GM21528 (cell line): ENCODE measurements around the gene PFKFB4.
"Not testable (repeated sequence)": the region's sequence is repeated elsewhere in the genome, so short reads cannot be mapped to it uniquely, and the experiment has no call there.

Experiments used
- ATAC-seq: cut with Tn5 transposase; IDR thresholded peaks from one replicate; pipeline ENCODE4 v1.9.1; 2021; ENCODE audit warnings: mild to moderate bottlenecking, moderate library complexity; ENCODE audit not compliant: unreplicated experiment, low FRiP score

PFKFB4 gene

GRCh38 chr3:48561045-48561736, 4.6 kb upstream of the PFKFB4 start:
- no peak for ATAC-seq

DNA sequence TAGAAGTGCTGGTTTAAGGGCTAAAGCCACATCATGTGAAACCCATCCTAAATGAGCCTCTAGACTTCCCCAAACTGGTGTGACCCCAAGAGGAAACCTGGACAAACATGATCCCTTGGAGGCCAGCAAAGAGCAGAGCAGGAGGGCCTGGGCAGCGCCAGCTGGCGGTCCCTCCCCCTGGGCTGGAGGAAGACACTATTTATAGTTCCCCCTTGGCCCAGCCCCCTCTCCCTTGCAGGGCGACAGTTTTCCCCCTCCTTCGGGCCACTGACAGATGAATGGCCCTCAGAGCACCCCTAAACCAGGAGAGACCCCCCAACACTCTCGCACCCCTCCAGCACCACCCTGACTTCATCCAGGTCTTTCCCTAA, 4.0 kb upstream of the PFKFB4 start:
- no peak for ATAC-seq

DNA sequence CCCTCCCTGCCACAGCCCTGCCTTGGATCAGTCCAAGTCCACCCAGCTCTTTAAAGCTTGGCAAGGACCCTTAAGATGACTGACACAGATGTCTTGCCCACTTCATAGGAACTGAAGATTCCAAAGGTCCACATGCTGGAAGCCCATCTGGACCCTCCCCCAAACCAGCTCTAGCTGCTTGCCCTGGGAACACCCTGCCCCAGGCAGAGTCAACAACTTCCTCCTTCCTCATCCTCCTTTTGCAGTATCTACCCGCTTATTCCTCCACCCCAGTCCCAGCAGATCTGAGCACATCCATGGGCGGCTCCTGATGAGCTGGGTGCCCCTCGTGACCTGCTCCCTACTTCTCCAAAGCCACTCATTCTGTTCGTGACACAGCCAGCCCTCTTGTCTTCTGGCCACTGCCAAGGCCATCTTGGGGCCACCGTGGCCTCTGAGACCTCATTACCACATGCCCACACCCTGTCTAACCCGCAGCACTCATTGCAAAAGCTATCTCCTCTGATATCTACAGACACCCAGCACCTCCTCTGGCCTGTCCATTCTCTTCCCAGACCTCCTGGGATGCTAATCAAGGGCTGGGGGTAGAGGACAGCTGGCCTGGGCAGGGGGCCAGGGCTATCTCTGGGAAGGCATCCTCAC, 2.0 kb upstream of the PFKFB4 start:
- ATAC-seq = no peak

DNA sequence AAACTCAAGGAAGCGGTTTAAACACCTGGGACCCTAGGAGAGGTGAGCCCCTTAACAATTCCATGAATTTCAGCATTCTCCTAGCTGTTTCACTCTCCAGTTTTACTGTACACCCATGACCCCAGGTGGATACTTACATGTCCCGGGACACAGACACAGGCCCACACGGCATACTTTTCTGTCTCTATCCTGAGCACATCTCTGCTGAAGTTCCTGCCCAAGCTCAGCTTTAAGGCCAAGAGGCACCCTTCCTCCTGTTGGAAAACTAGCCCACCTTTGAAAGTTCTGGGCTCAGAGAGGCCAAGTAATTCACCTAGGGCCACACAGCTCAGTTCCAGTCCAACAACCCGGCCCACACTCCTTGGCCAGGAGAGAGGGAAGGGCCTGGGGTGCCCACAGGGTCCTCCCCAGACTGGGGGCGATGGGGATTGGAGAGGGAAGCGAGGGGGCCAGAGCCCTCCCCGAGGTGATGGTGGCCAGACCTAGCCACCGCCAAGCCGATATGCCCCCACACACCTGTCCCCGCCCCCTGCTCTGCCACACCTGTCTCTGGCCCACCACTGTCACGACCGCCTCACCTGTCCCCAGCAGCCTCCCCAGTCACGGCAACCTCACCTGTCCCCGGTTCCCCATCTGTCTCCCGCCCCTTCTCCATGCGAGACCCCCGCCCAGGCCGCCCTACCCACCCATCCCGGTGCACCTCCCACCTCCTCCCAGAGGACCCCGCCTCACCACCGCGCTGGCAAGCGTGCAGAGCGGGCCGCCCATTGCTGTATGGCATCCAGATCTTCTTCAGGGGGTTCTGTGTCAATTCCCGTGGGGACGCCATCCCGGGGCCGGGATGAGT, 431 bp downstream of the PFKFB4 start:
- ATAC-seq = no peak

DNA sequence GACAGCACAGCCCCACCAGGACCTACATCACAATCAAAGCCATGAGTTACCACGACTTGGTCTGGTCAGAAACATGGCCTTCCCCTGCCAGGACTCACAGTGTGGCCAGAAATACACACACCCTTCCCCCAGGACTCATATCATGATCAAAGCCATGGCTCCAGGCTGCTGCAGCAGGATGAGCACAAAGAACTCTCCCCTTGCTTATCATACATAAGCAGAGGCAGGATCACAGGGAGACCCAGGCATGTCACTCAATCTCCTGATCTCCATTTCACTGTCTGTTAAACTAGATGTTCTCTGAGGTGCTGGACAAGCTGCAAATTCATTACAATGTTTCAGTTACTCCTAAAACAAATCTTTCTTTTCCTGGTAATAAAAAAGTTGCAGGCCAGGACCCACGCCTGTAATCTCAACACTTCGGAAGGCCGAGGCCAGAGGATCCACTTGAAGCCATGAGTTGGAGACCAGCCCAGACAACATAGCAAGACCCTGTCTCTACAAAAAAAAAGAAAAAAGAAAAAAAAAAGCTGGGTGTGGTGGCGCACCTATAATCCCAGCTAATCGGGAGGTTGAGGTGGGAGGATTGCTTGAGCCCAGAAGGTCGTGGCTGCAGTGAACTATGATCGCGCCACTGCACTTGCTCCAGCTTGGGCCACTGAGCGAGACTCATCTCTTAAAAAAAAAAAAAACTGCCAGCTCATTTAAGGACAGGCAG, 1.2 kb downstream of the PFKFB4 start:
- ATAC-seq = no peak

DNA sequence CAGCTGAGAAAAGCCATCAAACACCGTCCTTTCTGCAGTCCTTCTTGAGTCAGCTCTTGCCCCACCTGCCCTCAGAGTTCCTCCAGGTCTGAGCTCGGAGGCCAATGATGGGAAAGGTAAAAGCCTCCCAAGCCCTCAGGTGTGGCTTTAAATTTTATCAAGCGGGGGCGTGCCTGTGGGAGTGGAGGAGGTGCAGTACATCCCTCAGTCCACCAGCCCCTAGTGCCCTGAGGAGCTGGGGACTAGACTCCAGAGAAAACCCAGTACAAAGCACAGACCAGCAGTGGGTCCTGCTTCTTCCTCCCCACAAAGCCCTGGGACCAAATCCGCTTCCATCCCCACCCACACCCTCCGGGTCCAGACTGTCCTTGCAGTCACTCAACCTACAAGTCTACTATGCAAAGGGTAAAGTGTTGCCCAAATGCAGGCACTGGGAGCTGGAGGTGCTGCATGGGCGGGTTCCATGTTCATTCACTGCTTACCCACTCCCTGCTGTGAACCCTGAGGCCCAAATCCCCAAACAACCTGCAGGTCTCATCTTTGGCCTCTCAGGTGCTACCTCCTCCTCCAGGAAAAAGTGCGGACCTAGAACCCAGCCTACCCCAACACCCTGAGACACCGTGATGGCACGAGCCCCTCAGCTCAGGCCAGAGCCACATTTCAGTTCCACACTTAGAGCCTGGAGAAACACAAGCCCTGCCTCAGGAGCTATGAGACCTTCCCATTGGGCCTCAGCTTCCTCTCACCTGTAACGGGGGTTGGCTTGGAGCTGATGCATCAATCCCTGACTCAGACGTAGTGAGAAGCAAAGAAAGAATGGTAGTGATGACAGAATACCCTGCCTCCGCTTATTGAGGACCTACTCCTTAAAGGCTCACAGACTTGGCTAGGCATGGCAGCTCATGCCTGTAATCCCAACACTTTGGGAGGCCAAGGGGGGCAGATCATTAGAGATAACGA, 2.4 kb downstream of the PFKFB4 start:
- ATAC-seq = no peak

DNA sequence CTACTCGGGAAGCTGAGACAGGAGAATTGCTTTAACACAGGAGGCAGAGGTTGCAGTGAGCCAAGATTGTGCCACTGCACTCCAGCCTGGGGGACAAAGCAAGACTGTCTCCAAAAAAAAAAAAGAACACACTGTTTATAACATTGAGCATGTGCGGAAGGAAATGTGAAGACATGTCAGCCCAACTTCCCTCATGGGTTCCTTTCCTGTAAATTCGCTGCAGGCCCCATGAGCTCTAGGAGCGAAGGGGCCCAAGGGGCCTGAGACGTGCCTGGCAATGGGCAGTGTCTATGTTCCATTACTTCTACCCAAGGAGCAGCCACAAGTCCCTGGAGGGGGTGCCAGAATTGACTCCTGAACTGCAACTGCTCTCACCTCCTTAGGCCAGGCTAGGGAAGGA, 3.2 kb downstream of the PFKFB4 start:
- no peak for ATAC-seq

DNA sequence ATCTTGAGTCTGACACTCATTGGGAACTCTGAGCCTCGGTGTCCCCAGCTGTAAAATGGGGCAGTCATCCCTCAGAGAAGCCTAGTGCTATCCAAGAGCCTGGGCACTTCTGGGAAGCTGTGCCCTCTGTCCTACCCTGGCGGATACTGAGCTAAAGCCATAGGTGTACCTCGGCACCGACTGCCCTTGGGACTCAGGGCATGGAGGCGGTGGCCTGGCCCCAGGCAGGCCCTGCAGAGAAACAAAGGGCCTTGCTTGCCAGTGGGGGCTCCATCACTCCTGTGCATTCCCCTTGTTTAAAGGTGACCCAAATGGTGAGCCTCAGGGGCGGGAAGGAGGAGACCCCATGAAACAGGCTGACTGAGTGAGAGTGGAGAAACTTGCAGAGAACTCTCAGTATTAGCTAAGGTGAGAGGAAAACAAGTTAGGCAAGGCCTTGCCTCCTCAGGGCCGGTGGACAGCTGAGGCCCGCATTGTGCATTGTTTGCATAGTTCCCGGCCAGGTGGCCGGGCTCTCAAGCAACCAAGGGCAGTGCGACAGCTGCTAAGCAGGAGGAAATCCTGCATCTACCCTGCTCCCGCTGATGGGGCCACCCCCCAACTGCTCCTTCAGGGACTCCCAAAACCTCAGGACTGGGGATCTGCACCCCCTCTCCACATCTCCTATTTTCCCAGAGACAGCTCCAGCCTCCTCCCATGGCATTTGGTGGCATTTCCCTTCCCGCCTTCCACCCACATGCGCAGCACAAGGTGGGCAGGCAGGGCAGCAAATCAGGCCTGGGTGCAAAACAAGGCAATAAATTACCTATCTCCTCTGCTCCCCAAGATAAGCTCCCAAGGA, 4.3 kb downstream of the PFKFB4 start:
- no peak for ATAC-seq

DNA sequence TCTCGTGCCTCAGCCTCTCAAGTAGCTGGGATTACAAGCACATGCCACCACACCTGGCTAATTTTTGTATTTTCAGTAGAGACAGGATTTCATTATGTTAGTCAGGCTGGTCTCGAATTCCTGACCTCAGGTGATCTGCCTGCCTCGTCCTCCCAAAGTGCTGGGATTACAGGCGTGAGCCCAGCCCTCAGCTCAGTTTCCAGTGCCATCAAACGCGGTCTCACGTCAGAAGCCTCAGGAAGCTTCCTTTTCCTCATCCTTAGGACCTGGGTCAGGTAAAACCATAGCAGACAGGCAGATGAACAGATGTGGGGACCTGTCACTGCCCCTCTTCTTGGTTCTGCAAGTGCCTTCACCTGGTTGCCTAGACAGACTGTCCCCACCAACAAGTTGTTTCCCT, 5.0 kb downstream of the PFKFB4 start:
- not testable (repeated sequence) for ATAC-seq

DNA sequence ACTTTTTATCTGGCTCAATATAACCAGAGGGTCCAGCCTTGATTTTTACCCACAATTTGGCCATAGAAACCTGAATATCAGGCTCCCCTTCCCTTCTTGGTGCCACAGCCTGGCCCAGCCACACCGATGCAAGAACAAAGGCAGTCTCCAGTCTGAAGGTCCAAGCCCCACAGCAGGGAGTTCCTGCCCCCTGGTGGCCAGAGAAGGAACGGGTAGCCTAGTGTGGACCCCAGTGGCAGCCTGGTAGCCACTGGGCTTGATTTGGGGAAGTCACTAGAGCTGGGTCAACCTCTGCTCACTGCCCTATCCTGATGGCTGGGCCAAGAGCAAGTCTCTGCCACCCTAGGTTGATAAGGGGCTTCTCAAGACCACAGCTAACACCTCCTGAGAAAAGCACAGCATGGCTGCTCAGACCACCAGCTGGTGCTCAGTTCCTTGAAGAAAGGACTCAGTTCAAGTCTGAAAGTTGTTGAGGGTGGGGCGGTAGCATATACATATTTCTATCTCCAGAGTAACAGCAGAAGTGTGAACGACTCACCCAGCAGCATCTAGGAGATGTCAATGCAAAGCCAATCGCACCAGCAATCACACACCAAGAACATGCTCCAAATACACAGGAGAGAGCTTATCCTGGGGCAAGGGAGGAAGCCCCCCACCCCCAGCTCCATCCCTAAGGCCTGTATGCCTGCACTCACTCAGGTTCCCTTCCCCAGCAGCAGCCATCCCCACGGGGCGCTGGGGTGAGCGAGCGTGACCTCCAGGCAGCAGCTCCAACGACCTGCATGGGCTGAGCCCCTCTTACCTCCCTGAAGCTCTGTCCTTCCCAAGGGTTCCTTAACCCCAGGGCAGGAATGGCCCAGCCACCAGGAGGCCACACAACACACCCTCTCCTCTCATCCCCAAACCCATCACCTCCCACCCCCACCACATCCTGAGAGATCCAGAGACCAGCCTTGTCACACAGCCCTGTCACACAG, 7.6 kb downstream of the PFKFB4 start:
- no peak for ATAC-seq

GRCh38 chr3:48548126-48548525, 8.5 kb downstream of the PFKFB4 start:
- no peak for ATAC-seq

DNA sequence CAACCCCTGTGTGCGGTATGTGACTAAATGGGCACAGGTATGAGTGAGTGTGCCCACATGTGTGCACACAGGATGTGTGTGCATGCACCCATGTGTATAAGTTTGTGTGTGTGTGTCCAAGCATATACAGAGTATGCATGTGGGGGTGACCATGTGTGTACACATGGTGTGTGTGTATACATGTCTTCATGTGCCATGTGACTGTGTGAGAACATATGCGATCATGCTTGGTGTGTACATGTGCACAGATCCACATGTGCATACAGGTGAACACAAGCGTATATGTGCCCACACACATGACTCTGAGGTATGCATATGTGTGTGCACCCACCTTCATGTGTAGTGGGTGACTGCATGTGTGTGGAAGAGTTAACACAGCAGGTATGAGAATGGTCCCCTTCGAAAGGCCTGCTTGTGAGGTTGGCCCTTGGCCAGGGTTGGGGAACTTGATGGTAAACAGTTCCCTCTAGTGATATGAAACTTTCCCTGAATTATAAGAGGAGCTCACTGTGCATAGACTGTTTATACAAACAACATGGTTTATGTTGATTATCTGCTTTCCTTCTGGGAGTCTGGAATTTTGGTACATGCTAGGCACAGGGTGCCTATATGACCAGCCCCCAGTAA, 10.3 kb downstream of the PFKFB4 start:
- ATAC-seq = no peak

DNA sequence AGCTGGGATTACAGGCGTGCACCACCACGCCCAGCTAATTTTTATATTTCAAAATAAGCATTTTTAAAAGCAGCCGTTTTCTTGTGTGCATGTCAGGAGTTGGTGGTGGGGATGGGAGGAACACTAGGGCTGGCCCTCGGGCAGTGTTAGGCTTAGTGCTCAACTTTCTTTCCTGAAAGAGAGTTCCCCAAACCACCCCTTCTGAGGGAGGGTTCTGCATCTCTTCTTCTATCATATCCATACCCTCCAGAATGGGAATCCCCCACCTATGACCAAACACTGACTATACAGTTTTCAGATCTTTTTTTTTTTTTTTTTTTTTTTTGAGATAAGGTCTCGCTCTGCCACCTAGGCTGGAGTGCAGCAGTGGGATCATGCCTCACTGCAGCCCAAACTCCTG, 12.5 kb downstream of the PFKFB4 start:
- ATAC-seq = no peak

GRCh38 chr3:48543271-48543866, 13.2 kb downstream of the PFKFB4 start:
- no peak for ATAC-seq

GRCh38 chr3:48538451-48538850, 18.2 kb downstream of the PFKFB4 start:
- ATAC-seq = no peak

DNA sequence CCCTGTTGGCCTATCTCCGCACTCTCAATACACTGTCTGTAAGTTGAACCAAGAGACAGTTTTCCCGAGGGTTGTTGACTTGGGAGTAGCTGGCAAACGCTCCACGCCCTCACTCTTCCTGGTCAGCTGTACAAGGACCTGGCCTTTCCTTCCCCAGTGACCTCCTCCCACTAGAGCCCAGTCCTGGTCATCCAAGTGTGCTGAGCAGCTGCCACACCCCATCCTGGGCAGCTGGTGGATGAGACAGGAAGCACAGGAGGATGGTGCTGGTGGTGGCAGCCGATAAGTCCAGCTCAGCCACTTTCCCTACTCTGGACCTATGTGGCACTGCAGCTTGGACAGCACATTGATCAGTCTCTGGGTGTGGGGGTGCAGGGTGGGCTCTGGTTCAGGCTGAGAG, 19.8 kb downstream of the PFKFB4 start:
- no peak for ATAC-seq

DNA sequence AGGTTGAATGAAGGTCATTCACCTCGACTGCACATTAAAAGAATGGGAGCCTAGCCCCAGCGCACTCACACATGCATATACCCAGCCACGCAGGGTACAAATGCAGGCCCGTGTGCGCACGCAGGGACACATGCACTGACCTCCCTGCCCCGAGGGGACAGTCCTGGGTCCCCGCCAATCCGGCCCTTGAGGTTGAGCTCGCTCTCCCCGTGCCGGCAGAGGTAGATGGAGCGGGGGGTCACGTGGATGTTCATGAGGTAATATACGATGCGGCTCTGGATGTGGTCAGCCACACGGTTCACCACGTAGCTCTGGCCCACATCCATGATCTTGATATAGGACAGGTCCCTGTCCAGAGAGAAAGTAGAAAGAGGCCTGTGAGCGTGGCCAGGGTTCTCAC, 20.5 kb downstream of the PFKFB4 start:
- no peak for ATAC-seq
